OCI-LY3 (cell line): ENCODE data around the gene TRPV4.

Experiments
- H2AFZ ChIP-seq: fragments of 200-600, 300-600 bp; shearing (Covaris generic); 2 replicates; pipeline ENCODE4 v1.6.0; 2014; ENCODE audit warnings: antibody characterized with exemption, low read depth, low read length
- H3K27ac ChIP-seq: fragments of 200-600, 300-600 bp; sonication (generic); 2 replicates; pipeline ENCODE4 v1.5.1; 2014; ENCODE audit warnings: mild to moderate bottlenecking, low read length, moderate library complexity, mixed read lengths
- H3K27me3 ChIP-seq: fragments of 200-600, 300-600 bp; sonication (generic); 2 replicates; pipeline ENCODE4 v1.6.1; 2014; ENCODE audit warnings: low read depth, low read length, mixed read lengths
- H3K36me3 ChIP-seq: fragments of 200-600, 300-600 bp; sonication (generic); replicated peaks from 2 replicates; pipeline ENCODE3; 2014; ENCODE audit warnings: low read depth, low read length, mixed read lengths
- H3K4me1 ChIP-seq: fragments of 300-600, 200-600 bp; sonication (generic); 2 replicates; pipeline ENCODE4 v1.6.1; 2014; ENCODE audit warnings: low read length, mixed read lengths
- H3K4me2 ChIP-seq: fragments of 200-600, 300-600 bp; sonication (generic); 2 replicates; pipeline ENCODE4 v1.6.1; 2014; ENCODE audit warnings: low read length, mixed read lengths
- H3K4me3 ChIP-seq: fragments of 300-600, 200-600 bp; sonication (generic); 2 replicates; pipeline ENCODE4 v1.5.1; 2014; ENCODE audit warnings: antibody characterized with exemption, mild to moderate bottlenecking, low read length, moderate library complexity
- H3K79me2 ChIP-seq: fragments of 300-600, 200-600 bp; shearing (Covaris generic); 2 replicates; pipeline ENCODE4 v1.6.1; 2014; ENCODE audit warnings: mild to moderate bottlenecking, low read length, mixed read lengths
- H3K9ac ChIP-seq: fragments of 300-600, 200-600 bp; shearing (Covaris generic); 2 replicates; pipeline ENCODE4 v1.6.0; 2014; ENCODE audit warnings: mild to moderate bottlenecking, low read length, moderate library complexity
- H3K9me3 ChIP-seq: fragments of 200-600, 300-600 bp; shearing (Covaris generic); 2 replicates; pipeline ENCODE4 v1.6.1; 2014; ENCODE audit warnings: low read length, mixed read lengths; ENCODE audit not compliant: insufficient read depth
- H4K20me1 ChIP-seq: fragments of 200-600, 300-600 bp; sonication (generic); 2 replicates; pipeline ENCODE4 v1.6.1; 2016; ENCODE audit warnings: low read length, mixed read lengths; ENCODE audit not compliant: insufficient read depth
- EZH2phosphoT487 ChIP-seq: fragments of 200-600 bp; shearing (Covaris generic); IDR thresholded peaks from 2 replicates; pipeline ENCODE4 v1.6.1; 2018; ENCODE audit warnings: antibody characterized with exemption, mixed run types, low read depth
- TF ChIP-seq, protein P1 (sequence below): fragments of 200-600, 300-600 bp; sonication (generic); IDR thresholded peaks from 2 replicates; pipeline ENCODE4 v1.5.1; 2014; ENCODE audit warnings: antibody characterized with exemption, low read length, low read depth

Gene TRPV4

DNA sequence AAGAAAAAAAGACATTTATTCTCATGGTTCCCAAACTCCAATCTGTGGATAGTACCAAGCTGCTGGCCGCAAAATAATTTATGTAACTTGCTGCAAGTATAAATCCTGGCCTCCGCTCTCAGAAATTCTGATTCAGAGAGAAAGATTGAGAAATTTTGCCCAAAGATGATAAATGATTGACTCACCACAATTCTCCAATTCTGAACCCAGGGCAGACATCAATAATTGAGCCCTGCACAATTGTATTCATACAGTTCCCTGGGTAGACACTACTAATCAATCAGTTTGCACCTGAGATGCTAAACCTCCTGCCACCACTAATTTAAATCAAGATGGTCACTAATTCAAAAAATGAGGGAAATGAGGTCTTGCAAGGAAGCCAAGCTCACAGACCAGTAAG is 38.2 kb downstream of the TRPV4 start:
- Histone ChIP-seq H3K27ac (no peak overlapping the region), H2AFZ (no peak overlapping the region), H4K20me1 (no peaks in the 10 kb centered on the region), H3K36me3 (no peaks in the 10 kb centered on the region), H3K4me3 (no peak overlapping the region), H3K4me1 (no peaks in the 10 kb centered on the region), H3K9me3 (no peaks in the 10 kb centered on the region), H3K79me2 (no peaks in the 10 kb centered on the region), H3K27me3 (peaks cover 13% of the 10 kb centered on the region; the same call in 1 of the 2 replicates), H3K4me2 (no peak overlapping the region), H3K9ac (no peak overlapping the region)
- TF ChIP-seq, protein P1, sequence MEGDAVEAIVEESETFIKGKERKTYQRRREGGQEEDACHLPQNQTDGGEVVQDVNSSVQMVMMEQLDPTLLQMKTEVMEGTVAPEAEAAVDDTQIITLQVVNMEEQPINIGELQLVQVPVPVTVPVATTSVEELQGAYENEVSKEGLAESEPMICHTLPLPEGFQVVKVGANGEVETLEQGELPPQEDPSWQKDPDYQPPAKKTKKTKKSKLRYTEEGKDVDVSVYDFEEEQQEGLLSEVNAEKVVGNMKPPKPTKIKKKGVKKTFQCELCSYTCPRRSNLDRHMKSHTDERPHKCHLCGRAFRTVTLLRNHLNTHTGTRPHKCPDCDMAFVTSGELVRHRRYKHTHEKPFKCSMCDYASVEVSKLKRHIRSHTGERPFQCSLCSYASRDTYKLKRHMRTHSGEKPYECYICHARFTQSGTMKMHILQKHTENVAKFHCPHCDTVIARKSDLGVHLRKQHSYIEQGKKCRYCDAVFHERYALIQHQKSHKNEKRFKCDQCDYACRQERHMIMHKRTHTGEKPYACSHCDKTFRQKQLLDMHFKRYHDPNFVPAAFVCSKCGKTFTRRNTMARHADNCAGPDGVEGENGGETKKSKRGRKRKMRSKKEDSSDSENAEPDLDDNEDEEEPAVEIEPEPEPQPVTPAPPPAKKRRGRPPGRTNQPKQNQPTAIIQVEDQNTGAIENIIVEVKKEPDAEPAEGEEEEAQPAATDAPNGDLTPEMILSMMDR = no peak
- no peak for TF ChIP-seq EZH2phosphoT487

DNA sequence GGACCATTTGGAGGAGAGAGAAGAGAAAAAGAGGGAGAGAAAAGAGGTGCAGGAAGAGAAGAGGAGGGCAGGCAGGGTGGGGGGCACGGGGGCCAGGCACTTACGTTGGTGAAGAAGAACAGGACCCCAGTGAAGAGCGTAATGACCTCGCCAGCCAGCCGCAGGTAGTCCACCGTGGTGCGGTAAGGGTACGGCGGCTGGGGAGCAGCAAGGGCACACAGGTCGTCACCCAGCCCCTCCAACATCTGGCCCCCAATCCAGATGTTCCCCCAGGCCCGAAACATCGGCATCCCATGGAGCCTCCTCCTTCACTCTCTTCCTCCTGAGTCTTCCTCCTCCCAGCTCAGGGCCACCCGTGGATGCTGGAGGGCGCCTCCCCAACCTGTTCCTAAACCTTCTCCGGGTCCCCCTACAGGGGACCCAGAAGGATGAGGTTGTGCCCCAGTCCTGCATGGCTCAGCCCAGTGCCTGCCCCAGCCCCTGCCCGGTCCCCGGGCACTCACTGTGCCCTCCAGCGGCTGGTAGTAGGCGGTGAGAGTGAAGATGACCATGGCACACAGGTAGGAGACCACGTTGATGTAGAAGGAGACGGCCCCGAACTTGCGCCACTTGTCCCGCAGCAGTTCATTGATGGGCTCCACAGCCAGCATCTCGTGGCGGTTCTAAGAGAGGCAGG is 39.2 kb downstream of the TRPV4 start:
- Histone ChIP-seq H3K4me1 (no peaks in the 10 kb centered on the region), H3K27me3 (peaks cover 13% of the 10 kb centered on the region; the same call in 1 of the 2 replicates), H3K27ac (no peak overlapping the region), H2AFZ (no peak overlapping the region), H3K36me3 (no peaks in the 10 kb centered on the region), H3K9me3 (no peaks in the 10 kb centered on the region), H4K20me1 (no peaks in the 10 kb centered on the region), H3K79me2 (no peaks in the 10 kb centered on the region), H3K4me3 (no peak overlapping the region), H3K9ac (no peak overlapping the region), H3K4me2 (no peak overlapping the region)
- no peak for TF ChIP-seq EZH2phosphoT487

DNA sequence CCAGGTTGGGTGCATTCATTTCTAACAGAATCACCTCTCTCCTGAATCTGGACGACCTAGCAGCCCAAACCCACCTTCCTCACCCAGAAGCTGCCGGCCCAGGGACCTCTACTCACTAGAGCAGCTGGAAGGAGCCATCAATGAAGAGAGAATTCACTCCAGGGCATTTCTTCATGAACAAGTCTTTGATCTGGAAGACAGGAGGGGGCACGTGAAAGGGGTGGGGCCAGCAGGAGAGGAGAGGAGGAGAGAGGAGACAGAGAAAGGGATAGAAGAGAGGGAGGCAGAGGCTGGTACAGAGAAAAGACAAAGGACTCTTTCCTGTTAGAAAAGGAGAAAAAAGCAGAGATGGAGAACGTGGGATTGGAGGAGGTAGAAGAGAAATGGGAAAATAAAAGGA is 39.8 kb downstream of the TRPV4 start:
- TF ChIP-seq, protein P1 = no peak
- TF ChIP-seq EZH2phosphoT487 = no peak
- Histone ChIP-seq H3K27ac (no peak overlapping the region), H3K4me2 (no peak overlapping the region), H3K4me3 (no peak overlapping the region), H3K9ac (no peak overlapping the region), H3K79me2 (no peaks in the 10 kb centered on the region), H3K9me3 (no peaks in the 10 kb centered on the region), H4K20me1 (no peaks in the 10 kb centered on the region), H3K36me3 (no peaks in the 10 kb centered on the region), H3K27me3 (peaks cover 13% of the 10 kb centered on the region; the same call in 1 of the 2 replicates), H2AFZ (no peak overlapping the region), H3K4me1 (no peaks in the 10 kb centered on the region)

DNA sequence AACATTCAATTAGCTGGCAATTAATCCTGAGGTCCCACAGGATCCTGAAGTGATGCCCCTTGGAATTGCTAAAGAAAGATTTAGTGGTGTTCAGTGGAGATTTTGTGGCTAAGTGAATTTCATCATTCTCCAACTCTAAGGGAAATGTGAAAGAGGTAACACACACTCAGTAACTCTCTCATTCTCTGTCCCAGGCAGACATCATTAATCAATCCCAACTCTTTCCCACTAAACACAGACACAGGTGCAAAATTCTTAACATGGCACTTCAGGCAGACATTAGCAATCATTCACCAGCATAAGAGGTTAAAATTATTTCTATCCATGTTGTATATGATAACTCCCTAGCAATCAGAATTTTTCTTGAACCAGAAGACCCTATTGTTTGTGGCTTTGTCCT is 40.2 kb downstream of the TRPV4 start:
- Histone ChIP-seq H3K4me1 (no peaks in the 10 kb centered on the region), H3K27me3 (peaks cover 13% of the 10 kb centered on the region; the same call in 1 of the 2 replicates), H3K4me2 (no peak overlapping the region), H3K9ac (no peak overlapping the region), H2AFZ (no peak overlapping the region), H3K9me3 (no peaks in the 10 kb centered on the region), H3K4me3 (no peak overlapping the region), H4K20me1 (no peaks in the 10 kb centered on the region), H3K27ac (no peak overlapping the region), H3K36me3 (no peaks in the 10 kb centered on the region), H3K79me2 (no peaks in the 10 kb centered on the region)
- no peak for TF ChIP-seq EZH2phosphoT487

DNA sequence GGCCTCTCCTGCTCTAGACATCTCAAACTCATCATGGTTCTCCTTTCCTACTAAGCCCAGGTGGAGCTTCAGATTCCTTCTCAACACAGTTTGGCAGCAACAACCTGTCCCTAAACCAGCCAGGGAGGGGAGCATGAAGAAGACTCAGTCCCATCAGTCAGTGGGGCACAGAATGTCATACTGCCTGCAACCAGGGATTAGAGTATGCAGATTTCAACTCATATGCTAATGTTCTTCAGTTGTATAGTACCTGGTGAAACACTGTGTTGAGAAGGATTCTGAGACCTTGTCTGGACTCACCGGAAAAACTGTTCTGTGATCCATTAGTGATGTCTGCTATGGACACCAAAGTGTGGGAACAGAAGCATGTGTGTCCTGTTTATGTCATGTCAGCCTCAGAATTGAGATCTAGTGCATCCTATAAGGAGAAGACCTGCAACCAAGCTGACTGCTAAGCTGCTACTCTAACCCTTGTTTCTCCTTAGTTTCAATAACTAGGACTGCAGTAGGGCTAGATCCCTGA is 43.6 kb downstream of the TRPV4 start:
- Histone ChIP-seq H4K20me1 (no peaks in the 10 kb centered on the region), H3K4me2 (no peak overlapping the region), H3K9me3 (no peaks in the 10 kb centered on the region), H3K36me3 (no peaks in the 10 kb centered on the region), H3K27me3 (peaks cover 7% of the 10 kb centered on the region; the same call in 1 of the 2 replicates), H3K27ac (no peak overlapping the region), H3K4me3 (no peak overlapping the region), H2AFZ (no peak overlapping the region), H3K4me1 (no peaks in the 10 kb centered on the region), H3K79me2 (no peaks in the 10 kb centered on the region), H3K9ac (no peak overlapping the region)
- TF ChIP-seq, protein P1 = no peak
- TF ChIP-seq EZH2phosphoT487 = no peak
